ENCODE measurements around the gene NSUN4. TPM values are rescaled to one million over a fixed set of nuclear protein-coding genes. Genes with fewer than 3 reads are reported as not detected.

NSUN4 gene
- 10 to 100 TPM; 17.1 to 26.8 (median 22.9) TPM for total RNA-seq

GRCh38 chr1:46340404-46341221 is at the start of gene NSUN4:
Gene NSUN4 (plus strand): TSS chr1:46340807. CDS start chr1:46340827, 20 bp downstream.
- Histone ChIP-seq H3K4me3 (peak within 1 kb of the TSS; percentile 65 to 85 (median 77)), H3K9me3 (no peaks in the 10 kb centered on the region), H3K36me3 (peaks cover 3% of the 10 kb centered on the region), H3K27me3 (no peaks in the 10 kb centered on the region), H3K27ac (peak within 1 kb of the TSS; percentile 98 to 99), H3K4me1 (peaks cover 5 to 6% of the 10 kb centered on the region in 2 donors)
- DNase-seq (ENCODE audit: low spot score in 2 of 2): peak; percentile 90 to 92
- TF ChIP-seq POLR2A (IDR thresholded peaks at IDR 0.05) (peak; percentile 54), CTCF (IDR thresholded peaks at IDR 0.05) (peak; percentile 24 to 74 (median 73)), POLR2AphosphoS5 (IDR thresholded peaks at IDR 0.05) (peak; percentile 75 to 96 (median 93))
- intact Hi-C loops (cut with DNase I; ENCODE audit: low total_unique reads): loop anchor here (1.0 kb wide), 1 partner anchor 10 kb away; no protein-coding TSS in a partner anchor

- no peaks in the 10 kb centered on the region for H3K27me3 ChIP-seq
- TF ChIP-seq POLR2AphosphoS5 (IDR thresholded peaks at IDR 0.05) (no peak), POLR2A (IDR thresholded peaks at IDR 0.05) (no peak), CTCF (IDR thresholded peaks at IDR 0.05) (no peak)
- no peaks in the 10 kb centered on the region for H3K4me1 ChIP-seq
- intact Hi-C loops (cut with DNase I; ENCODE audit: low total_unique reads): no loop called here
- H3K9me3 ChIP-seq: no peaks in the 10 kb centered on the region
- no peak for DNase-seq (ENCODE audit: low spot score in 2 of 2)
- H3K27ac ChIP-seq: no peak overlapping the region
- no peaks in the 10 kb centered on the region for H3K36me3 ChIP-seq
- no peak overlapping the region for H3K4me3 ChIP-seq
Observed at GRCh38 chr1:46295306-46295705, 45.3 kb upstream of the NSUN4 start.

GRCh38 chr1:46298387-46298786 is 42.2 kb upstream of the NSUN4 start:
- TF ChIP-seq POLR2A (IDR thresholded peaks at IDR 0.05) (no peak), CTCF (IDR thresholded peaks at IDR 0.05) (no peak), POLR2AphosphoS5 (IDR thresholded peaks at IDR 0.05) (no peak)
- intact Hi-C loops (cut with DNase I; ENCODE audit: low total_unique reads): no loop called here
- no peak for DNase-seq (ENCODE audit: low spot score in 2 of 2)

GRCh38 chr1:46300673-46301405 is 39.8 kb upstream of the NSUN4 start:
- Histone ChIP-seq H3K4me1 (peaks cover 8 to 16% of the 10 kb centered on the region in 2 donors), H3K4me3 (peak overlapping the region; percentile 68 to 97 (median 86)), H3K27ac (peak overlapping the region; percentile 96 to 98), H3K27me3 (no peaks in the 10 kb centered on the region), H3K9me3 (no peaks in the 10 kb centered on the region), H3K36me3 (no peaks in the 10 kb centered on the region)
- intact Hi-C loops (cut with DNase I; ENCODE audit: low total_unique reads): no loop called here
- TF ChIP-seq POLR2A (IDR thresholded peaks at IDR 0.05): no peak
- TF ChIP-seq POLR2AphosphoS5 (IDR thresholded peaks at IDR 0.05): no peak
- TF ChIP-seq CTCF (IDR thresholded peaks at IDR 0.05): no peak
- DNase-seq (ENCODE audit: low spot score in 2 of 2): peak in 1 of 2 donors; percentile 25

More at GRCh38 chr1:46298387-46298786, 42.2 kb upstream of the NSUN4 start:
- Histone ChIP-seq H3K4me1 (peaks cover 8 to 9% of the 10 kb centered on the region in 2 donors), H3K9me3 (no peaks in the 10 kb centered on the region), H3K4me3 (no peak overlapping the region), H3K27me3 (no peaks in the 10 kb centered on the region), H3K36me3 (no peaks in the 10 kb centered on the region), H3K27ac (no peak overlapping the region)
